ENCODE results near the gene PLCG1.
A peak's percentile ranks its signal among the peaks of the same experiment; 100 is the strongest.

PLCG1 gene

GRCh38 chr20:41136680-41137613 lies at the start of gene PLCG1:
Gene PLCG1 (plus strand): TSS chr20:41137543. CDS start chr20:41137642, 99 bp downstream.
- DNase-seq (ENCODE audit: low read depth): peak; percentile 82
- no peak for TF ChIP-seq CTCF (IDR thresholded peaks at IDR 0.05; ENCODE audit: low read depth, low read length)
- peak; percentile 44 for TF ChIP-seq POLR2A (IDR thresholded peaks at IDR 0.05; ENCODE audit: extremely low read depth, insufficient read length)
- peak; percentile 63 for TF ChIP-seq MYC (IDR thresholded peaks at IDR 0.05; ENCODE audit: low read depth, low read length)
- H3K4me3 ChIP-seq (ENCODE audit: low read depth, low read length): peak within 1 kb of the TSS; percentile 49

- H3K4me3 ChIP-seq (ENCODE audit: low read depth, low read length): no peak overlapping the region
- DNase-seq (ENCODE audit: low read depth): no peak
- TF ChIP-seq CTCF (IDR thresholded peaks at IDR 0.05; ENCODE audit: low read depth, low read length) (no peak), MYC (IDR thresholded peaks at IDR 0.05; ENCODE audit: low read depth, low read length) (no peak), POLR2A (IDR thresholded peaks at IDR 0.05; ENCODE audit: extremely low read depth, insufficient read length) (no peak), MAX (IDR thresholded peaks at IDR 0.05; ENCODE audit: low read depth, low read length) (no peak)
Observed at GRCh38 chr20:41087777-41088176, 49.6 kb upstream of the PLCG1 start.

GRCh38 chr20:41089555-41089954 lies 47.8 kb upstream of the PLCG1 start:
- H3K4me3 ChIP-seq (ENCODE audit: low read depth, low read length): no peak overlapping the region
- no peak for DNase-seq (ENCODE audit: low read depth)
- peak; percentile 11 for TF ChIP-seq CTCF (IDR thresholded peaks at IDR 0.05; ENCODE audit: low read depth, low read length)
- no peak for TF ChIP-seq POLR2A (IDR thresholded peaks at IDR 0.05; ENCODE audit: extremely low read depth, insufficient read length)

- H3K4me3 ChIP-seq (ENCODE audit: low read depth, low read length): no peak overlapping the region
- DNase-seq (ENCODE audit: low read depth): no peak
- TF ChIP-seq CTCF (IDR thresholded peaks at IDR 0.05; ENCODE audit: low read depth, low read length): no peak
- TF ChIP-seq MYC (IDR thresholded peaks at IDR 0.05; ENCODE audit: low read depth, low read length): no peak
- no peak for TF ChIP-seq POLR2A (IDR thresholded peaks at IDR 0.05; ENCODE audit: extremely low read depth, insufficient read length)
- no peak for TF ChIP-seq MAX (IDR thresholded peaks at IDR 0.05; ENCODE audit: low read depth, low read length)
Observed at GRCh38 chr20:41091927-41092326, 45.4 kb upstream of the PLCG1 start.

- H3K4me3 ChIP-seq (ENCODE audit: low read depth, low read length): no peak overlapping the region
- no peak for DNase-seq (ENCODE audit: low read depth)
- TF ChIP-seq MYC (IDR thresholded peaks at IDR 0.05; ENCODE audit: low read depth, low read length) (no peak), MAX (IDR thresholded peaks at IDR 0.05; ENCODE audit: low read depth, low read length) (no peak), CTCF (IDR thresholded peaks at IDR 0.05; ENCODE audit: low read depth, low read length) (no peak), POLR2A (IDR thresholded peaks at IDR 0.05; ENCODE audit: extremely low read depth, insufficient read length) (no peak)
Observed at GRCh38 chr20:41094353-41095055, 42.8 kb upstream of the PLCG1 start.

All from NB4 (cell line).